K562 (cell line): Measurements from ENCODE around the gene CBX1. TPM values are rescaled to one million over a fixed set of nuclear protein-coding genes. Genes with fewer than 3 reads are reported as not detected.

Source experiments
- ATAC-seq: fragments of 200-7000 bp; cut with Tn5 transposase; 3 replicates; pipeline ENCODE4 v1.9.1; 2020; ENCODE audit warnings: moderate library complexity
- BruUV-seq: library from RNA; stranded (reverse); fragments of 400-500 nt; replicated peaks from 2 replicates; lab custom pipeline; 2021; lab: Mats Ljungman, UMichigan
- CTCF ChIA-PET: fragments of 300-600 bp; formaldehyde crosslinking; extraction: SDS; loops from one replicate; lab custom pipeline; 2021; ENCODE audit warnings: low intra/inter-chr PET ratio; lab: Yijun Ruan, JAX
- POLR2A ChIA-PET: fragments of 300-600, 350-650 bp; sonication (Branson Sonifier 250); formaldehyde crosslinking; extraction: SDS; loops from one replicate; lab custom pipeline; 2021; ENCODE audit warnings: antibody characterized with exemption, inconsistent platforms; lab: Yijun Ruan, JAX
- DNase-seq, 4 experiments: peaks; one replicate each; pipeline versions ENCODE4 v3.0.0 to v3.0.0-alpha.2; 2011 to 2018; ENCODE audit warnings: low spot score in 3 of 4, mixed read lengths in 3 of 4; ENCODE audit errors: extremely low read depth in 1 of 4
- FAIRE-seq: peaks from 2 replicates; lab custom pipeline; 2011; peaks lifted over from hg19 to GRCh38; lab: Jason Lieb, UNC
- H2AFZ ChIP-seq: 2 replicates; pipeline ENCODE4 v1.6.0; 2011; ENCODE audit warnings: low read depth, low read length, control low read depth, inconsistent platforms
- H3K27ac ChIP-seq: fragments of 200-600 bp; 3 replicates; pipeline ENCODE4 v1.8.0; 2011; ENCODE audit warnings: low read depth, mild to moderate bottlenecking, control low read depth, inconsistent platforms, low read length, moderate library complexity, mixed read lengths; ENCODE audit errors: extremely low read depth
- H3K27me3 ChIP-seq, 2 experiments: fragments of 300-600 bp in 1 of 2; 2 replicates in 1 of 2; 3 replicates in 1 of 2; pipeline versions ENCODE4 v1.6.0 to v1.8.0; 2011; ENCODE audit warnings: inconsistent platforms in 2 of 2, low read length in 2 of 2, mild to moderate bottlenecking in 1 of 2, mixed read lengths in 1 of 2, moderate library complexity in 1 of 2; ENCODE audit not compliant: control insufficient read depth in 2 of 2, insufficient read depth in 2 of 2
- H3K36me3 ChIP-seq: fragments of 300-600 bp; 3 replicates; pipeline ENCODE4 v1.8.0; 2011; ENCODE audit warnings: mild to moderate bottlenecking, low read length, inconsistent platforms; ENCODE audit not compliant: control insufficient read depth, insufficient read depth
- H3K4me1 ChIP-seq, 2 experiments: fragments of 200-600 bp in 1 of 2; replicated peaks in 1 of 2; 2 replicates in 1 of 2; 3 replicates in 1 of 2; pipeline versions ENCODE4 v1.5.1 to v1.8.0; 2011; ENCODE audit warnings: inconsistent platforms in 2 of 2, low read length in 2 of 2, mild to moderate bottlenecking in 1 of 2, mixed read lengths in 1 of 2, moderate library complexity in 1 of 2; ENCODE audit not compliant: control insufficient read depth in 2 of 2, insufficient read depth in 2 of 2
- H3K4me2 ChIP-seq: 2 replicates; pipeline ENCODE4 v1.6.1; 2011; ENCODE audit warnings: low read length, control low read depth, inconsistent platforms, mixed read lengths; ENCODE audit not compliant: insufficient read depth
- H3K4me3 ChIP-seq: fragments of 200-600 bp; sonication (generic), shearing (Covaris generic); 2 replicates; pipeline ENCODE4 v1.5.1; 2016; ENCODE audit warnings: control low read depth, inconsistent platforms
- H3K79me2 ChIP-seq: fragments of 200-600 bp; 3 replicates; pipeline ENCODE4 v1.8.0; 2011; ENCODE audit warnings: low read length, inconsistent platforms; ENCODE audit not compliant: control insufficient read depth, insufficient read depth
- H3K9ac ChIP-seq, 2 experiments: 2 replicates each; pipeline versions ENCODE4 v1.6.0 to v1.6.1; 2011; ENCODE audit warnings: low read depth in 2 of 2, low read length in 2 of 2, control low read depth in 1 of 2, inconsistent platforms in 1 of 2, mild to moderate bottlenecking in 1 of 2, mixed read lengths in 1 of 2; ENCODE audit not compliant: insufficient read depth in 1 of 2
- H3K9me1 ChIP-seq: one replicate; pipeline ENCODE4 v1.6.0; 2011; ENCODE audit warnings: inconsistent platforms, mild to moderate bottlenecking, low read length, moderate library complexity; ENCODE audit not compliant: control insufficient read depth, insufficient read depth
- H3K9me3 ChIP-seq: replicated peaks from 2 replicates; pipeline ENCODE4 v1.5.1; 2011; ENCODE audit warnings: low read depth, low read length, inconsistent platforms; ENCODE audit not compliant: control insufficient read depth, insufficient read depth
- H4K20me1 ChIP-seq: replicated peaks from 2 replicates; pipeline ENCODE4 v1.6.1; 2011; ENCODE audit warnings: low read length, inconsistent platforms, mixed read lengths; ENCODE audit not compliant: control insufficient read depth, insufficient read depth
- FOXJ2 ChIP-seq: fragments of 200-800 bp; sonication (Bioruptor generic); IDR thresholded peaks from 2 replicates; pipeline ENCODE4 v1.6.1; 2016; ENCODE audit warnings: missing genetic modification characterization, missing compliant biosample characterization
- ILF3 ChIP-seq: fragments of 450-650 bp; IDR thresholded peaks from 2 replicates; pipeline ENCODE4 v1.6.1; 2018; ENCODE audit warnings: antibody characterized with exemption, mild to moderate bottlenecking, moderate library complexity, borderline replicate concordance
- KLF1 ChIP-seq: fragments of 450-650 bp; IDR thresholded peaks from 2 replicates; pipeline ENCODE4 v1.6.1; 2016; ENCODE audit warnings: missing genetic modification characterization, missing compliant biosample characterization
- POLR2AphosphoS5 ChIP-seq: IDR thresholded peaks from 2 replicates; pipeline ENCODE4 v1.6.1; 2011; ENCODE audit warnings: mild to moderate bottlenecking, low read depth, low read length, moderate library complexity; ENCODE audit not compliant: control insufficient read depth, insufficient read depth
- RBFOX2 ChIP-seq: fragments of 200-400 bp; formaldehyde crosslinking; IDR thresholded peaks from 2 replicates; pipeline ENCODE4 v1.6.1; 2017; ENCODE audit warnings: low read depth, mild to moderate bottlenecking, low read length, moderate library complexity
- SETDB1 ChIP-seq: IDR thresholded peaks from one replicate; pipeline ENCODE4 v1.6.1; 2012; ENCODE audit warnings: low read length, control low read depth, inconsistent platforms
- SP2 ChIP-seq: IDR thresholded peaks from 2 replicates; pipeline ENCODE4 v1.6.1; 2011; ENCODE audit warnings: mild to moderate bottlenecking, low read depth, low read length, moderate library complexity; ENCODE audit not compliant: poor library complexity, severe bottlenecking; ENCODE audit errors: extremely low read depth
- TEAD1 ChIP-seq, 2 experiments: fragments of 450-650 bp in 1 of 2; sonication (generic) in 1 of 2; formaldehyde crosslinking; IDR thresholded peaks; 2 replicates each; pipeline versions ENCODE4 v1.4.0 to v1.8.0; 2020 to 2022; ENCODE audit warnings: mild to moderate bottlenecking in 2 of 2, missing genetic modification reagents in 1 of 2
- ZFP1 ChIP-seq: fragments of 450-650 bp; formaldehyde crosslinking; IDR thresholded peaks from 2 replicates; pipeline ENCODE4 v1.4.0; 2020; ENCODE audit warnings: mild to moderate bottlenecking, mixed read lengths
- WGBS: fragments of 100-300 bp; shearing (Covaris generic); methylation state at CpG from one replicate; pipeline ENCODE4 v1.1.6; 2016; ENCODE audit warnings: low coverage, mixed read lengths; ENCODE audit not compliant: insufficient coverage; ENCODE audit errors: missing lambda C conversion rate; 5-methylcytosine and 5-hydroxymethylcytosine counted together
- in situ Hi-C: fragments of 300-500 bp; cut with MboI; formaldehyde crosslinking; loops from 4 replicates; pipeline ENCODE4 v1.15.0; 2018; ENCODE audit warnings: inconsistent platforms, mixed read lengths
- intact Hi-C: fragments of 100-400 bp; cut with micrococcal nuclease; formaldehyde crosslinking; loops from 2 replicates; pipeline ENCODE4 v1.14.2; 2022
- polyA plus RNA-seq, 8 experiments: library from polyadenylated mRNA; depleted of rRNA in 4 of 8; stranded (reverse) in 5 of 8; unstranded in 3 of 8; fragments of >200 nt; fragmentation: Nextera tagmentation in 2 of 8; fragmentation: Illumina TruSeq in 1 of 8; extraction: Ambion mirVana in 2 of 8; extraction: Trizol in 1 of 8; gene quantifications; 2 replicates each; pipeline versions ENCODE4 v1.2.1 to v1.2.3, GENCODE V29; 2011 to 2014; ENCODE audit warnings: inconsistent platforms in 1 of 8, missing spikeins in 1 of 8
- total RNA-seq, 7 experiments: library from RNA; depleted of rRNA in 6 of 7; stranded (reverse); fragments of >200 nt in 6 of 7; fragmentation: Illumina TruSeq in 2 of 7; extraction: Trizol in 2 of 7; gene quantifications; 2 replicates each; pipeline versions ENCODE4 v1.2.1 to v1.2.3, GENCODE V29; 2011 to 2021; ENCODE audit warnings: low replicate concordance in 1 of 7

Gene CBX1
- total and polyA plus RNA-seq, 9 of the 15 experiments (the other 6 are each of a cell fraction or from before 2014, with no cell fraction given), result 10.6 to 95.7 (median 52.7) TPM

- TF ChIP-seq FOXJ2 (tag), result no peak
- no peak for TF ChIP-seq KLF1 (tag)
- TF ChIP-seq SP2, result no peak
- TF ChIP-seq ILF3, result no peak
These were observed 43.7 kb downstream of the CBX1 start (continued) for GRCh38 chr17:48057626-48058025.

GRCh38 chr17:48056879-48057278 lies 44.4 kb downstream of the CBX1 start:
- WGBS, result 88% methylated on average over 2 of the region's 2 CpGs
- intact Hi-C loops (no loop called here), in situ Hi-C loops (no loop called here)
- Histone ChIP-seq H3K9ac (peak overlapping the region in 1 of 2 experiments; percentile 42; a peak in 1 of 4 replicates), H3K36me3 (peaks cover 90% of the 10 kb centered on the region), H2AFZ (no peak overlapping the region), H3K27ac (peak overlapping the region; percentile 67; the same call in 1 of the 3 replicates), H4K20me1 (peaks cover 24% of the 10 kb centered on the region), H3K4me3 (no peak overlapping the region), H3K9me1 (peaks cover 17% of the 10 kb centered on the region), H3K4me2 (no peak overlapping the region), H3K4me1 (peaks cover 44 to 45% of the 10 kb centered on the region in 2 experiments), H3K79me2 (peaks cover 49% of the 10 kb centered on the region), H3K9me3 (no peaks in the 10 kb centered on the region), H3K27me3 (no peaks in the 10 kb centered on the region)
- BruUV-seq, result no TSS peak
- FAIRE-seq (no peak), ATAC-seq (no peak), DNase-seq (no peak)
- CTCF ChIA-PET, result no interaction called here
- POLR2A ChIA-PET, result interaction anchor here (0.7 to 6.5 kb wide), 4 partner anchors 10 to 1296 kb away, joined by 3 to 74 read pairs (median 5); partner anchors contain the start of gene NFE2L1
- no peak for TF ChIP-seq POLR2AphosphoS5
- TF ChIP-seq RBFOX2, result 0 out of 2 replicates have a peak, but pooled peaks have one; percentile 9
- no peak for TF ChIP-seq ZFP1
- TF ChIP-seq SETDB1, result no peak
- TF ChIP-seq TEAD1 (CRISPR knock-in tag; IDR thresholded peaks at IDR 0.05), result 0 out of 4 replicates have a peak, but pooled peaks of 1 of the 2 experiments have one; percentile 22
